Renal cortical epithelial cell (primary cell): ENCODE results near the gene PPARGC1A. TPM values are rescaled to one million over a fixed set of nuclear protein-coding genes. Genes with fewer than 3 reads are reported as not detected.

Experiments
- DNase-seq: peaks from one replicate; pipeline ENCODE4 v3.0.0-alpha.2; 2011; ENCODE audit warnings: low read depth
- total RNA-seq: library from RNA; depleted of rRNA; stranded (reverse); fragments of >200 nt; gene quantifications from 2 replicates; pipeline ENCODE4 v1.2.3, GENCODE V29; 2014

The PPARGC1A gene
- total RNA-seq, 1 donor from 2014 or later, result 62.4 TPM

DNA sequence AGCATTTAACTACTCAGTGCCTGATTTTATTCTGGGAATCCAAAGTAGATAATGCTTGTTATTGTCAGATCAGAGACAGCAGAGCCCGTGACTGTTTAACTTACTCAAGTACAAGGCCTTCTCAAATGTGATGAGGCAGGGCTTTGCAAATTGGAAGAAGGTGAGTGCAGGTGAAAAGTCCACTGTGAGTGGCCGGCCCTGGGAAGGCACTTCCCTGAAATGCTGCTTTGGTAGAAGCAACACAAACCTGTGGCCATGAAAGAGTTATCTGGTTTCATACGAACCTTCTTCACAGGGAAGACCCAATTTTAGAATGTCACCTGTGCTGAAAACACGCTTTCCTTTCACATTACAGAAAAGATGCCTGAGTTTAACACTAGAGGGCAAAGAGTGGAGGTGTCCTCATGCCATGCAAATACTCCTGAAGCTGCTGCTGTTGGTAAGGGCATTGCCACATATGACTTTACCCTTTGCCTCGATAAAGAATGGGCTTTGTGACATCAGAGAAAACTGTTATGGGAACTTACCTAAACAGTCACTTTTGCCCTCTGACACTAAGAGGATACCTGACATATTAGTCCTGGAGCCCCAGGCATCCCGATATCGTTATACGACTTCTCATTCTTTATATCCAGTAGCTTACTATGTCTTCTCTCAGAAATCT is 8.0 kb downstream of the PPARGC1A start:
- peak; percentile 81 for DNase-seq

DNA sequence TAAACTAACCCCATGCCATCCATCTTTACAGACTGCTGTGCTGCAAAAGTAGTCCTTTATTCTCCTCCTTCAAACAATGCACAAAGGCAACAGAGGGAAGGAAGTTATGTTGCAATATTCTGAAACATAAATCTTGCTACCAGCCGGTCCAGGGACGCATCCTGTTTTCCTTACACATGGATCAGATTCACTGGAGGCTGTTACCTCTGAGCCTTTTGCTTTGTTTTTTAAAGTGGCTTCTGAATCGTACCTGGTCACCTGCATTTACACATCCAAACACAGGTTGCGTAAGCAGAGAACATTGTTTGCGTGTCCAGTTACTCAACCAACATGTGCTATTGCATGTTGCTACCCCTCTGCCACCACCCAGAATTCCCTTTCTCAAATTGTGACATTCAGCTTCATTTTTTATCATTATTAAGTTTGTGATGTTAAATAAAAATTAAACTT is 8.8 kb downstream of the PPARGC1A start:
- DNase-seq, result peak; percentile 83

GRCh38 chr4:23878912-23879732 is 10.7 kb downstream of the PPARGC1A start:
- DNase-seq, result peak; percentile 90

GRCh38 chr4:23878246-23878891 is 11.5 kb downstream of the PPARGC1A start:
- no peak for DNase-seq

GRCh38 chr4:23877758-23878229 is 12.1 kb downstream of the PPARGC1A start:
- peak; percentile 85 for DNase-seq

- DNase-seq, result peak; percentile 91
Measured at GRCh38 chr4:23876418-23877089, 13.3 kb downstream of the PPARGC1A start.

- DNase-seq, result no peak
Measured at GRCh38 chr4:23875317-23875716, 14.5 kb downstream of the PPARGC1A start.

GRCh38 chr4:23874536-23874901 is 15.3 kb downstream of the PPARGC1A start:
- no peak for DNase-seq

DNA sequence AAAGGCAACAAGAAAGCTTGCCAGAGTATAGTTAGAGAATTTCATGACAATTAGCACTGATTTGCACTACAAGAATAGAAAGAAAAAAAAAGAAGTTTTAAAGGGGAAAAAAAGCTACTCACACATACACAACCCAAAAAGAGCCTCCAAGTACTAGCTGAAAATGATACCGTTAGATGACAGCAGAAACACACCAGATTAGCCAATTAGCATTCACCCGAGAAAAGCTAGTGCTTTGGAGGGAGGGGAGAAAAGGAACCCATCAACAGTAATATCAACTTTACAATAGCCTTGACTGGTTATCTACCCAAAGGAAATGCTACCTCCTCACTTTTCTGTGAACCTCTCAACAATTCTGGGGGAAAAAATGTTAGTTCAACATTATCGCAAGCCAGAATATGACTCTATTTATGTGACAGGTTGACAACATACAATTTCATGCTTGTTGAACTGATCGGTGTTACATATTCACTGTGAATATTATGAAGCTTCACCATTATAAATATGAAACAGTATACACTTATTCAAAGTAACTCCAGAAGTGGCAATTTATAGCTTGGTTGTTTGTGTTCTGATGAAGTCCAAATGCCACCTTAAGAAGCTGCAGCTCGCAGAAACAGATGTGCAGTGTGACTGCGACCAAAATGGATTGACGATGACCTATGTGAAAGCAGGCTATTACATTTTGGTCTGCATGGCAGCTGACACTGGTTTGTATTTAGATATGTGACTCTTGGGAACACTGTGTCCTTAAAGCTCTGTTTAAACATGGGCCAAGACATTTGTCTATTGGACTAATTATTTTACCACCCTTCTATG is 15.9 kb downstream of the PPARGC1A start:
- DNase-seq, result no peak

DNA sequence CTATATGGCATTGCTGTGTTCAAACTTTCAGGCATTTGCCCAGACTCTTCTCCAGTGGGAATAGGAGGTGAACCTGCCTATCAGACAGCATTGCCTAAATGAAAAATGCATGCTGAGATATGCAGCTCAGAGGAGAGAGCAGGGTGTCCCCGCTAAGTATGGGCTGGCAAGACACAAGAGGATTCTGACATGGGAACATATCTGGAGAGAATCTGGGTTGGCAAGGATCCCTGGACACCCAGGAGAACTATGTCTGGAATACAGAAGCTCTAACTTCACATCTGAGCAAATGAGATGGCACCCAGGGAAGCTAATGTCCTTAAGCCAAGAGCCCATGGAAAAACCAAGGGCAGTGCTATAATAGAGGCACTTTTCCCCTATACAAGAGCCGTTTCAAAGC is 18.4 kb downstream of the PPARGC1A start:
- no peak for DNase-seq

GRCh38 chr4:23866450-23867075 is 23.3 kb downstream of the PPARGC1A start:
- DNase-seq, result no peak

GRCh38 chr4:23861897-23862296 is 27.9 kb downstream of the PPARGC1A start:
- DNase-seq, result peak; percentile 81

- no peak for DNase-seq
Measured at GRCh38 chr4:23860919-23861318, 28.9 kb downstream of the PPARGC1A start.

GRCh38 chr4:23857367-23857959 is 32.4 kb downstream of the PPARGC1A start:
- peak; percentile 54 for DNase-seq

DNA sequence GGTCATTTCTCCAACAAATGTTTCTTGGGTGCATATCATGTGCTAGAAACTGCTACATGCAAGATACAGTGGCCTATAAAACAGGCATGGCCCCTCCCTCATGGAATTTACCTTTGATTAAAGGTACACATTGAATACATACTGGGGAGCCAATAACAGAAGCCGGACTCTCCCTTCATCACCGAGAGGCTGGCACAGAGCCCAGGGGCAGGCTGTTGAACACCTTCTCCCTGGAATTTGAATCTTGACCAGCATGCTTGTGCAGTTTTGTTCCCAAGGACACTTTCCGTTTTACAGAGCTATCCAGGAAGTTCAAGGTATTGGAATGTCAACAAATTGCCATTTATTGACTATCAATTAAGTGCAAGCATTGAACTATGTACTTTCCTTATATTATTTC is 33.2 kb downstream of the PPARGC1A start:
- DNase-seq, result peak; percentile 64

DNA sequence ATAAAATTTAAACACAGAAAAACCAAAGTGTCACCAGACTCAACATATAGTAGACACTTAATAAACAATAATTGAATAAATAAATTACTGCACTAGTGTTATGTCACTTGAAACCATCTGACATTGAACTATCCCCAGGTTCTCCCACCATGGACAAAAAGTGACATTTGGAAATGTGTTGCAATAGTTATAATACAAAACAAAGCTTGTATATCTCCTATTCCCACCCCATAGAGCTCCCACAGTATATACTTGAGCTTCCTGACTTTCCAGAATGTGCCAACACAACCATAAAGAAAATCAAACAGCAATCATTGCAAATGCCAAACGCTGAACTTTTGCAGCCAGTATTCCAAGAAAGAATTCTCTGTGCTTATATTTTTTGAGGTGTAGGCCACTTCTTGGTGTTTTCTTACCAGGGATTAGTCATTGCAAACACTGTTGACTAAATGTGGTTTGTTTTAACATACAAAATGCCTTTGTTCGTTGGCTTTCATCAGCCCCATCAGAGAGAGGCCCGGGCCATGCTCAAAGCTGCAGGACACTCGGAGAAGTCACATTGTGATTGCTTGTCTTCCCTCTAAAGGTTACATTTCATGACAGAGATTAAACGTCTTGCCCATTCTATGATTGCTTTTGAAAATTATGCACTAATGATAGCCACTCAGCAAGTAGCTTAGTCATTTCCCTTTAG is 33.8 kb downstream of the PPARGC1A start:
- peak; percentile 86 for DNase-seq

GRCh38 chr4:23853986-23854660 is 35.7 kb downstream of the PPARGC1A start:
- DNase-seq, result no peak

DNA sequence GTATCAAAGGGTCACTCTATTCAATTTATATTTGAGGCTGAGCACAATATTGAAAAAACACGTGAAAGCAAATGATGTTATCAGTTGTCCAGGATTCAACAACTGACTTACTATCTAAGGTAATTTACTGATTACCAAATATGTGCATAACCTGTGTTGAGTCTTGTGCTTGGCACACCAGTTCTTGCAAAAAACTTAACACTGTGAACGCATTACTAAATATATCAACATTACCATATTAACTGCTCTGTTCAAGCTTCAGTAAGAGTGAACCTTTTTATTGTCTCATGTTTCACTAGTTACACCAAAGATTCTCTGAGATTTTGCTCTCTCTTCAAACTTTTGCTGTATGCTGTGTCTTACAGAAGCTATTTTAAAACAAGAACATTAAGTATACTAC is 38.4 kb downstream of the PPARGC1A start:
- DNase-seq, result no peak

DNA sequence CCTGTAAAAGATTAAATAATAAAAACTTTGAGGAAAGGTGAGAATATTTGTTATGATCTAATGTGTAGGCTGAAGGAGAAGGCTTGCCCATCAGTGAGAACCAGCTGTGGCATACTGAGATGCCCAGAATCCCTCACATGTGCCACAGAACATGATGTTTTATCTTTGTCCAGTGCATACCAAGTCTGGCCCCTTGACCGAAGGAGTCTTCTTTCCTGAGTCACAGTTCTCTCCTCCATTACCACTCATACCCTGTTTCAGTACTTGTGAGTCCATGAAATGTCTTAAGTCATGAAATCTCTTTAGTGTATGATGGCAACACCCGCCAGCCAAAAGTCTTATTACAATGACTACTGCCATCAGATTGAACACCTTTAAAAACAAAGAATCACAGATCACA is 42.7 kb downstream of the PPARGC1A start:
- no peak for DNase-seq
